ENCODE measurements around the gene SYT6. TPM values are rescaled to one million over a fixed set of nuclear protein-coding genes. Genes with fewer than 3 reads are reported as not detected.

Gene SYT6
- total RNA-seq, 1 donor from 2014 or later, result not detected

- intact Hi-C loops (cut with DNase I), result no loop called here
- H3K4me1 ChIP-seq, result no peaks in the 10 kb centered on the region
- H3K36me3 ChIP-seq, result no peaks in the 10 kb centered on the region
- H3K9me3 ChIP-seq, result no peaks in the 10 kb centered on the region
- TF ChIP-seq POLR2A (IDR thresholded peaks at IDR 0.05) (no peak), POLR2AphosphoS5 (IDR thresholded peaks at IDR 0.05; ENCODE audit: insufficient read depth in 1 of 2, low read depth in 1 of 2) (no peak)
- TF ChIP-seq, protein P1, sequence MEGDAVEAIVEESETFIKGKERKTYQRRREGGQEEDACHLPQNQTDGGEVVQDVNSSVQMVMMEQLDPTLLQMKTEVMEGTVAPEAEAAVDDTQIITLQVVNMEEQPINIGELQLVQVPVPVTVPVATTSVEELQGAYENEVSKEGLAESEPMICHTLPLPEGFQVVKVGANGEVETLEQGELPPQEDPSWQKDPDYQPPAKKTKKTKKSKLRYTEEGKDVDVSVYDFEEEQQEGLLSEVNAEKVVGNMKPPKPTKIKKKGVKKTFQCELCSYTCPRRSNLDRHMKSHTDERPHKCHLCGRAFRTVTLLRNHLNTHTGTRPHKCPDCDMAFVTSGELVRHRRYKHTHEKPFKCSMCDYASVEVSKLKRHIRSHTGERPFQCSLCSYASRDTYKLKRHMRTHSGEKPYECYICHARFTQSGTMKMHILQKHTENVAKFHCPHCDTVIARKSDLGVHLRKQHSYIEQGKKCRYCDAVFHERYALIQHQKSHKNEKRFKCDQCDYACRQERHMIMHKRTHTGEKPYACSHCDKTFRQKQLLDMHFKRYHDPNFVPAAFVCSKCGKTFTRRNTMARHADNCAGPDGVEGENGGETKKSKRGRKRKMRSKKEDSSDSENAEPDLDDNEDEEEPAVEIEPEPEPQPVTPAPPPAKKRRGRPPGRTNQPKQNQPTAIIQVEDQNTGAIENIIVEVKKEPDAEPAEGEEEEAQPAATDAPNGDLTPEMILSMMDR (IDR thresholded peaks at IDR 0.05), result no peak
- no peaks in the 10 kb centered on the region for H3K27me3 ChIP-seq
- no peak for DNase-seq (ENCODE audit: extremely low spot score in 2 of 2)
- H3K4me3 ChIP-seq, result no peak overlapping the region
- H3K27ac ChIP-seq, result no peak overlapping the region
These were observed 48.2 kb downstream of the SYT6 start for GRCh38 chr1:114105421-114105979.

- H3K4me3 ChIP-seq, result no peak overlapping the region
- H3K27ac ChIP-seq, result no peak overlapping the region
- H3K9me3 ChIP-seq, result no peaks in the 10 kb centered on the region
- H3K36me3 ChIP-seq, result no peaks in the 10 kb centered on the region
- intact Hi-C loops (cut with DNase I), result no loop called here
- H3K4me1 ChIP-seq, result no peaks in the 10 kb centered on the region
- no peaks in the 10 kb centered on the region for H3K27me3 ChIP-seq
- TF ChIP-seq, protein P1 (IDR thresholded peaks at IDR 0.05), result no peak
- TF ChIP-seq POLR2AphosphoS5 (IDR thresholded peaks at IDR 0.05; ENCODE audit: insufficient read depth in 1 of 2, low read depth in 1 of 2) (no peak), POLR2A (IDR thresholded peaks at IDR 0.05) (no peak)
- no peak for DNase-seq (ENCODE audit: extremely low spot score in 2 of 2)
These were observed 48.7 kb downstream of the SYT6 start for GRCh38 chr1:114104949-114105348.

DNA sequence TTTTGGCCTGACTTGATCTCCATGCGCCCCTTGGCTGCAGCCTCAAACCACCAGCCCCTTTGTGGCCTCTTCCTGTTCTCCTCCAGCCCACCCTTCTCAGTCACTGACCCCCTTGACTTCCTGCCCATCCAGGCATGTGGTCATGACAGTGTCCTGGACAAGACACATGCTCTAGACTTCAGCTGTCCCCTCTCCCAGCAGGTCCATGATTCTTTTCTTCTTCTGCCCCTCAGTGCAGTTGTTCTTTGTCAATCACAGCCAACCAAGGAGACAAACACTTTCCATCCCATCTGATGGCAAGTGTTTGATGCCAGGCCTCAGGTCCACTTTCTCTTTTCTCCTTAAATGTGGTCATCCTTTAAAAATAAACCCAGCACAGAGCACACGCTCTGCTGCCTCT lies 49.7 kb downstream of the SYT6 start:
- Histone ChIP-seq H3K4me3 (no peak overlapping the region), H3K9me3 (no peaks in the 10 kb centered on the region), H3K27ac (no peak overlapping the region), H3K4me1 (no peaks in the 10 kb centered on the region), H3K36me3 (no peaks in the 10 kb centered on the region), H3K27me3 (no peaks in the 10 kb centered on the region)
- DNase-seq (ENCODE audit: extremely low spot score in 2 of 2), result no peak
- TF ChIP-seq POLR2AphosphoS5 (IDR thresholded peaks at IDR 0.05; ENCODE audit: insufficient read depth in 1 of 2, low read depth in 1 of 2) (no peak), POLR2A (IDR thresholded peaks at IDR 0.05) (no peak)
- TF ChIP-seq, protein P1 (IDR thresholded peaks at IDR 0.05), result no peak
- intact Hi-C loops (cut with DNase I), result no loop called here

- no peak for DNase-seq (ENCODE audit: extremely low spot score in 2 of 2)
- TF ChIP-seq POLR2AphosphoS5 (IDR thresholded peaks at IDR 0.05; ENCODE audit: insufficient read depth in 1 of 2, low read depth in 1 of 2) (no peak), POLR2A (IDR thresholded peaks at IDR 0.05) (no peak)
- TF ChIP-seq, protein P1 (IDR thresholded peaks at IDR 0.05), result no peak
- no peak overlapping the region for H3K27ac ChIP-seq
- no peaks in the 10 kb centered on the region for H3K36me3 ChIP-seq
- H3K4me1 ChIP-seq, result no peaks in the 10 kb centered on the region
- H3K27me3 ChIP-seq, result no peaks in the 10 kb centered on the region
- H3K4me3 ChIP-seq, result no peak overlapping the region
- intact Hi-C loops (cut with DNase I), result no loop called here
- no peaks in the 10 kb centered on the region for H3K9me3 ChIP-seq
These were observed 51.5 kb downstream of the SYT6 start for GRCh38 chr1:114102136-114102535.

DNA sequence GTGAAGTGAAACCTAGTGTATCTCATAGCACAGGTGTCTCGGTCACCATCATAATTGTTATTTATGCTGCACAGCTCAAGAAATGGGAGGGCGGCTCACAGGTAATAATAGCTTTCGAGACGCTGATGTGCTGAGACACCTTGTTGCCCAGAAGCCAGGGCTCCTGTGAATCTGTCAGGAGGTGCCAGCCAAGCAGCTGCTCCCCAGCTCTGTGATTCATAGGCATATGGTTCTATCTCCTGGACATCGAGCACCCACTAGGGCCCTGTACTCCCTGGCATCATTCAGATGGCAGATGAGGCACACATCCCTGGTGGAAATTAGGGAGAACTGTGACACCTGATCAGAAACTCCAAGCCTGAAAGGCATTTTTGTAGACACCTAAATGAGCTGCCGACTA lies 53.5 kb downstream of the SYT6 start:
- Histone ChIP-seq H3K36me3 (no peaks in the 10 kb centered on the region), H3K4me3 (no peak overlapping the region), H3K27me3 (no peaks in the 10 kb centered on the region), H3K9me3 (no peaks in the 10 kb centered on the region), H3K4me1 (no peaks in the 10 kb centered on the region), H3K27ac (no peak overlapping the region)
- DNase-seq (ENCODE audit: extremely low spot score in 2 of 2), result no peak
- TF ChIP-seq POLR2AphosphoS5 (IDR thresholded peaks at IDR 0.05; ENCODE audit: insufficient read depth in 1 of 2, low read depth in 1 of 2), result no peak
- intact Hi-C loops (cut with DNase I), result no loop called here
